ENCODE data around the gene HEPACAM.

DNA sequence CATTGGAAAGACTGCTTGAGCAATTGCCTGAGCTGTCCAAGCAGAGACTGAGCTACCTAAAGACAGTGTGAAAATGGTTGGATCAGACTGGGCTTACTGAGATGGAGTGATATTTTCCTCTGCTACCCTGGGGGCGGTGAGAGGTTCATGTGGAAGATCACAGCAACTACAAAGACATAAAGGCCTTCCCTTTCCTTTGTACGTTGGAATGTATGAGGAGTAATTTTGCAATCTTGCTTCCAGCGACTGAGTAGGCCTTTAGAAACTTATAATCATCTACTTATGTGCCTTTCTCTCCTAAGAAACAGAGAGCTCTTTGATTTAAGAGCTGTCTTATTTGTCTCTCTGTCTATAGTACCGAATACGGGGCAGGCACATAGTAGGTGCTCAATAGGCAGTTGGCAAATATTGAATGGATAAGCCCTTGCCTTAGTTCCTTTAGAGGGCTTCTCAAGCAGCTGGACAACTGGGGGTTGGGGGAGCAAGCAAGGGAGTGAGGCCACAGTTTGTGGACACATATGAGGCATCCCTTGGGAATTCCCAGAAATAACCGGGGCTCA is 2.4 kb upstream of the HEPACAM start:
- TF ChIP-seq, protein P1, sequence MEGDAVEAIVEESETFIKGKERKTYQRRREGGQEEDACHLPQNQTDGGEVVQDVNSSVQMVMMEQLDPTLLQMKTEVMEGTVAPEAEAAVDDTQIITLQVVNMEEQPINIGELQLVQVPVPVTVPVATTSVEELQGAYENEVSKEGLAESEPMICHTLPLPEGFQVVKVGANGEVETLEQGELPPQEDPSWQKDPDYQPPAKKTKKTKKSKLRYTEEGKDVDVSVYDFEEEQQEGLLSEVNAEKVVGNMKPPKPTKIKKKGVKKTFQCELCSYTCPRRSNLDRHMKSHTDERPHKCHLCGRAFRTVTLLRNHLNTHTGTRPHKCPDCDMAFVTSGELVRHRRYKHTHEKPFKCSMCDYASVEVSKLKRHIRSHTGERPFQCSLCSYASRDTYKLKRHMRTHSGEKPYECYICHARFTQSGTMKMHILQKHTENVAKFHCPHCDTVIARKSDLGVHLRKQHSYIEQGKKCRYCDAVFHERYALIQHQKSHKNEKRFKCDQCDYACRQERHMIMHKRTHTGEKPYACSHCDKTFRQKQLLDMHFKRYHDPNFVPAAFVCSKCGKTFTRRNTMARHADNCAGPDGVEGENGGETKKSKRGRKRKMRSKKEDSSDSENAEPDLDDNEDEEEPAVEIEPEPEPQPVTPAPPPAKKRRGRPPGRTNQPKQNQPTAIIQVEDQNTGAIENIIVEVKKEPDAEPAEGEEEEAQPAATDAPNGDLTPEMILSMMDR (IDR thresholded peaks at IDR 0.05): no peak
- no peak for TF ChIP-seq POLR2AphosphoS5 (IDR thresholded peaks at IDR 0.05)
- no peak for TF ChIP-seq POLR2A (IDR thresholded peaks at IDR 0.05)
